Liver (tissue), 9 donors: ENCODE data around the gene TADA3. TPM values are rescaled to one million over a fixed set of nuclear protein-coding genes. Genes with fewer than 3 reads are reported as not detected.

Experiments used
- DNase-seq: peaks from one replicate; pipeline ENCODE4 v3.0.0-alpha.2; 2017; ENCODE audit warnings: low spot score
- H3K27ac ChIP-seq, 2 donors: one replicate each; pipeline ENCODE4 v1.7.0; 2013; ENCODE audit warnings: inconsistent platforms in 2 of 2, low read length in 2 of 2, control low read depth in 1 of 2, low read depth in 1 of 2, mild to moderate bottlenecking in 1 of 2
- H3K27me3 ChIP-seq, 4 donors: one replicate each; pipeline versions ENCODE4 v1.6.1 to v1.7.0; 2013; ENCODE audit warnings: low read length in 3 of 4, inconsistent platforms in 1 of 4, mild to moderate bottlenecking in 1 of 4, moderate library complexity in 1 of 4; ENCODE audit not compliant: control insufficient read depth in 4 of 4, insufficient read depth in 4 of 4
- H3K36me3 ChIP-seq, 4 donors: one replicate each; pipeline versions ENCODE4 v1.6.1 to v1.7.0; 2013; ENCODE audit warnings: low read length in 3 of 4, mild to moderate bottlenecking in 3 of 4, low read depth in 1 of 4, moderate library complexity in 1 of 4; ENCODE audit not compliant: control insufficient read depth in 4 of 4, insufficient read depth in 3 of 4
- H3K4me1 ChIP-seq, 4 donors: one replicate each; pipeline versions ENCODE4 v1.6.1 to v1.7.0; 2013; ENCODE audit warnings: low read length in 3 of 4, mild to moderate bottlenecking in 3 of 4, moderate library complexity in 1 of 4; ENCODE audit not compliant: control insufficient read depth in 4 of 4, insufficient read depth in 4 of 4
- H3K4me3 ChIP-seq, 3 donors: one replicate each; pipeline versions ENCODE4 v1.6.1 to v1.7.0; 2013; ENCODE audit warnings: low read length in 3 of 3, control low read depth in 1 of 3, low read depth in 1 of 3, mild to moderate bottlenecking in 1 of 3
- H3K9ac ChIP-seq, 2 donors: one replicate each; pipeline ENCODE4 v1.7.0; 2013; ENCODE audit warnings: low read length in 2 of 2, mild to moderate bottlenecking in 2 of 2, moderate library complexity in 2 of 2, control low read depth in 1 of 2, low read depth in 1 of 2
- H3K9me3 ChIP-seq, 4 donors: one replicate each; pipeline versions ENCODE4 v1.6.1 to v1.7.0; 2013; ENCODE audit warnings: low read length in 3 of 4; ENCODE audit not compliant: control insufficient read depth in 4 of 4
- FOXA2 ChIP-seq: IDR thresholded peaks from 2 replicates; pipeline ENCODE4 v1.6.1; 2016; ENCODE audit warnings: antibody characterized with exemption
- HNF4G ChIP-seq: IDR thresholded peaks from 2 replicates; pipeline ENCODE4 v1.6.1; 2016; ENCODE audit warnings: antibody characterized with exemption
- JUND ChIP-seq, 2 donors: IDR thresholded peaks; 2 replicates each; pipeline ENCODE4 v1.6.1; 2016; ENCODE audit warnings: antibody characterized with exemption in 2 of 2
- NR2F2 ChIP-seq: IDR thresholded peaks from 2 replicates; pipeline ENCODE4 v1.6.1; 2016; ENCODE audit warnings: antibody characterized with exemption
- RAD21 ChIP-seq, 2 donors: IDR thresholded peaks; 2 replicates each; pipeline ENCODE4 v1.6.1; 2016; ENCODE audit warnings: antibody characterized with exemption in 2 of 2, mild to moderate bottlenecking in 2 of 2
- SP1 ChIP-seq: IDR thresholded peaks from 2 replicates; pipeline ENCODE4 v1.6.1; 2018; ENCODE audit warnings: antibody characterized with exemption, mild to moderate bottlenecking
- TAF1 ChIP-seq: conservative IDR thresholded peaks from 2 replicates; pipeline ENCODE4 v1.6.1; 2016; ENCODE audit warnings: antibody characterized with exemption, mild to moderate bottlenecking
- YY1 ChIP-seq: IDR thresholded peaks from 2 replicates; pipeline ENCODE4 v1.6.1; 2016; ENCODE audit warnings: antibody characterized with exemption, mild to moderate bottlenecking
- WGBS: extraction: QIAGEN DNeasy Blood & Tissue Kit; methylation state at CpG from one replicate; pipeline ENCODE4 v1.1.7; 2013; 5-methylcytosine and 5-hydroxymethylcytosine counted together
- polyA plus RNA-seq, 2 donors: library from polyadenylated mRNA; stranded (reverse) in 1 of 2; unstranded in 1 of 2; fragments of 200-250 nt in 1 of 2; fragments of >200 nt in 1 of 2; fragmentation: Nextera tagmentation in 1 of 2; extraction: Ambion mirVana in 1 of 2; gene quantifications; one replicate each; pipeline versions ENCODE4 v1.2.1 to v1.2.3, GENCODE V29; 2013 to 2015
- total RNA-seq, 2 donors: library from RNA; depleted of rRNA; stranded (reverse); fragments of >200 nt; gene quantifications; one replicate each; pipeline ENCODE4 v1.2.3, GENCODE V29; 2014
- TF ChIP-seq, protein P1 (sequence below): IDR thresholded peaks from 2 replicates; pipeline ENCODE4 v1.6.1; 2016; ENCODE audit warnings: antibody characterized with exemption
- TF ChIP-seq, protein P2 (sequence below): IDR thresholded peaks from 2 replicates; pipeline ENCODE4 v1.6.1; 2016; ENCODE audit warnings: antibody characterized with exemption
- TF ChIP-seq, protein P3 (sequence below): IDR thresholded peaks from 2 replicates; pipeline ENCODE4 v1.6.1; 2016; ENCODE audit warnings: antibody characterized with exemption
- TF ChIP-seq, protein P4 (sequence below): fragments of 150-350 bp; IDR thresholded peaks from 2 replicates; pipeline ENCODE4 v1.5.1; 2017; ENCODE audit warnings: improper control_type of control experiment, low read depth, low read length; ENCODE audit not compliant: missing input control
- TF ChIP-seq, protein P5 (sequence below): IDR thresholded peaks from 2 replicates; pipeline ENCODE4 v1.6.1; 2016; ENCODE audit warnings: antibody characterized with exemption, mild to moderate bottlenecking
- donor health status: healthy.
- donor health status: healthy.
- donor health status: healthy.
- donor health status: healthy.
- donor health status: healthy.

Gene TADA3
- total and polyA plus RNA-seq, 4 donors: 16.2 to 27.8 (median 21.5) TPM

DNA sequence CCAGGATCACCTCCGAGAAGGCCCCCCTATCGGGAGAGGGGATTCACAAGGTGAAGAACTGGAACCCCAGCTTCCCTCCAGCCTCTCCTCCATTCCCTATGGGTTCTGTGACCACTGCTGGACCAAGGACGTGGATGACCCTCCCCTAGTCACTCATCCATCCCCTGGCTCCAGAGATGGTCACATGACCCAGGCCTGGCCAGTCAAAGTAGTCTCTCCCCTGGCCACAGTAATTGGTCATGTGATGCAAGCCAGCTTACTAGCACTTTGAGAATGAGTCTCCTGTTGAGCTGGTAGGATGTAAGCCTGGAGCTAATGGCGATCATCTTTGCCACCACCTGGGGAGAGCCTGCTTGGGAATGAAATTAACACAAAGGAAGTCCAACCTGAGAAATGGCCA is 26.4 kb downstream of the TADA3 start:
- WGBS: 99% methylated on average over 4 of the region's 4 CpGs
- no peak for DNase-seq
- Histone ChIP-seq H3K9me3 (no peaks in the 10 kb centered on the region), H3K9ac (no peak overlapping the region), H3K4me3 (no peak overlapping the region), H3K27me3 (no peaks in the 10 kb centered on the region), H3K27ac (no peak overlapping the region), H3K36me3 (peaks cover 0 to 20% (median 16%) of the 10 kb centered on the region in 4 donors), H3K4me1 (peaks cover 6 to 25% (median 14%) of the 10 kb centered on the region in 4 donors)
- no peak for TF ChIP-seq TAF1
- TF ChIP-seq HNF4G: no peak
- no peak for TF ChIP-seq RAD21 (IDR thresholded peaks at IDR 0.05)
- TF ChIP-seq, protein P1, sequence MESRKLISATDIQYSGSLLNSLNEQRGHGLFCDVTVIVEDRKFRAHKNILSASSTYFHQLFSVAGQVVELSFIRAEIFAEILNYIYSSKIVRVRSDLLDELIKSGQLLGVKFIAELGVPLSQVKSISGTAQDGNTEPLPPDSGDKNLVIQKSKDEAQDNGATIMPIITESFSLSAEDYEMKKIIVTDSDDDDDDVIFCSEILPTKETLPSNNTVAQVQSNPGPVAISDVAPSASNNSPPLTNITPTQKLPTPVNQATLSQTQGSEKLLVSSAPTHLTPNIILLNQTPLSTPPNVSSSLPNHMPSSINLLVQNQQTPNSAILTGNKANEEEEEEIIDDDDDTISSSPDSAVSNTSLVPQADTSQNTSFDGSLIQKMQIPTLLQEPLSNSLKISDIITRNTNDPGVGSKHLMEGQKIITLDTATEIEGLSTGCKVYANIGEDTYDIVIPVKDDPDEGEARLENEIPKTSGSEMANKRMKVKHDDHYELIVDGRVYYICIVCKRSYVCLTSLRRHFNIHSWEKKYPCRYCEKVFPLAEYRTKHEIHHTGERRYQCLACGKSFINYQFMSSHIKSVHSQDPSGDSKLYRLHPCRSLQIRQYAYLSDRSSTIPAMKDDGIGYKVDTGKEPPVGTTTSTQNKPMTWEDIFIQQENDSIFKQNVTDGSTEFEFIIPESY: no peak

DNA sequence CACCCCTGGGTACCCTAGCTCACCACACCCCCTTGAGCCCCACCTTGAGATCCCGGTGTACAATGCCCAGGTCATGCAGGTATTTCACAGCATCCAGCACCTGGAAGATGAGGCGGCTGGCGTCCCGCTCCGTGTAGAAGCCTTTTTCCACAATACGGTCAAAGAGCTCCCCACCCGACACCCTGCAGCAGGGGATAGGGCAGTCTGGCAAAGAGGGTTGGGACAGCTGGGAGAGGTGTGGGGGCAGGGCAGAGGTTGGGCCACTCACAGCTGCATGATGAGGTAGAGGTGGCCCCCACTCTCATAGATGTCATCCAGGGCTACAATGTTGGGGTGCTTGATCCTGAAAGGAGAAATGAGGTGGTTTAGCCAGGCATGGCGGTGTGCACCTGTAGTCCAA is 29.4 kb downstream of the TADA3 start:
- H3K4me1 ChIP-seq: no peaks in the 10 kb centered on the region
- WGBS: 95% methylated on average over 8 of the region's 8 CpGs
- peaks cover 7 to 42% (median 30%) of the 10 kb centered on the region in 4 donors for H3K36me3 ChIP-seq
- DNase-seq: no peak
- no peak overlapping the region for H3K4me3 ChIP-seq
- no peak overlapping the region for H3K9ac ChIP-seq
- TF ChIP-seq NR2F2: no peak
- TF ChIP-seq FOXA2: no peak
- no peak for TF ChIP-seq JUND (IDR thresholded peaks at IDR 0.05)
- TF ChIP-seq, protein P2, sequence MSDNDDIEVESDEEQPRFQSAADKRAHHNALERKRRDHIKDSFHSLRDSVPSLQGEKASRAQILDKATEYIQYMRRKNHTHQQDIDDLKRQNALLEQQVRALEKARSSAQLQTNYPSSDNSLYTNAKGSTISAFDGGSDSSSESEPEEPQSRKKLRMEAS: no peak
- TF ChIP-seq, protein P3, sequence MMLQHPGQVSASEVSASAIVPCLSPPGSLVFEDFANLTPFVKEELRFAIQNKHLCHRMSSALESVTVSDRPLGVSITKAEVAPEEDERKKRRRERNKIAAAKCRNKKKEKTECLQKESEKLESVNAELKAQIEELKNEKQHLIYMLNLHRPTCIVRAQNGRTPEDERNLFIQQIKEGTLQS: no peak
- TF ChIP-seq, protein P1: no peak
- TF ChIP-seq, protein P4, sequence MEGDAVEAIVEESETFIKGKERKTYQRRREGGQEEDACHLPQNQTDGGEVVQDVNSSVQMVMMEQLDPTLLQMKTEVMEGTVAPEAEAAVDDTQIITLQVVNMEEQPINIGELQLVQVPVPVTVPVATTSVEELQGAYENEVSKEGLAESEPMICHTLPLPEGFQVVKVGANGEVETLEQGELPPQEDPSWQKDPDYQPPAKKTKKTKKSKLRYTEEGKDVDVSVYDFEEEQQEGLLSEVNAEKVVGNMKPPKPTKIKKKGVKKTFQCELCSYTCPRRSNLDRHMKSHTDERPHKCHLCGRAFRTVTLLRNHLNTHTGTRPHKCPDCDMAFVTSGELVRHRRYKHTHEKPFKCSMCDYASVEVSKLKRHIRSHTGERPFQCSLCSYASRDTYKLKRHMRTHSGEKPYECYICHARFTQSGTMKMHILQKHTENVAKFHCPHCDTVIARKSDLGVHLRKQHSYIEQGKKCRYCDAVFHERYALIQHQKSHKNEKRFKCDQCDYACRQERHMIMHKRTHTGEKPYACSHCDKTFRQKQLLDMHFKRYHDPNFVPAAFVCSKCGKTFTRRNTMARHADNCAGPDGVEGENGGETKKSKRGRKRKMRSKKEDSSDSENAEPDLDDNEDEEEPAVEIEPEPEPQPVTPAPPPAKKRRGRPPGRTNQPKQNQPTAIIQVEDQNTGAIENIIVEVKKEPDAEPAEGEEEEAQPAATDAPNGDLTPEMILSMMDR: no peak
- TF ChIP-seq RAD21 (IDR thresholded peaks at IDR 0.05): no peak
- TF ChIP-seq SP1: no peak
- no peak overlapping the region for H3K27ac ChIP-seq
- no peaks in the 10 kb centered on the region for H3K9me3 ChIP-seq
- H3K27me3 ChIP-seq: no peaks in the 10 kb centered on the region

DNA sequence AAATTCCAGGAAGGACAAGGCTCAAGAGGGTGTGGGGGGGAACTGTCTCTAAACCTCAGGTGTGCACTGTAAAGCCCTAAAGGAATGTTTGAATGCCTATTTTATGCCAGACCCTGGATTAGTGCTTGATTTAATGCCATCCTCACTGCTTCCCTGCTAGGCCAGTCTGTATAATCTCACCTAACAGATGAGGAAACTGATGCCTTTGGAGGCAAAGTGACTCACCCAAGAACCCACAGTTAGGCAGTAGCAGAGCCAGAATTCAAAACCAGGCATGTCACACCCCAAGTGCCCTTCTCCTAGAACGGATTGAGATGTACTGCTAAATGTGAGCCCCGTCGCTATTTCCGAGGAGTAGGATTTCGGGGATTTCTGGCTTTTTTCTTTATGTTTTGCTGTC is 30.4 kb downstream of the TADA3 start:
- H3K9me3 ChIP-seq: no peaks in the 10 kb centered on the region
- H3K9ac ChIP-seq: no peak overlapping the region
- no peak overlapping the region for H3K27ac ChIP-seq
- no peaks in the 10 kb centered on the region for H3K4me1 ChIP-seq
- WGBS: 97% methylated on average over 5 of the region's 5 CpGs
- peaks cover 10 to 50% (median 36%) of the 10 kb centered on the region in 4 donors for H3K36me3 ChIP-seq
- TF ChIP-seq HNF4G: no peak
- TF ChIP-seq, protein P5, sequence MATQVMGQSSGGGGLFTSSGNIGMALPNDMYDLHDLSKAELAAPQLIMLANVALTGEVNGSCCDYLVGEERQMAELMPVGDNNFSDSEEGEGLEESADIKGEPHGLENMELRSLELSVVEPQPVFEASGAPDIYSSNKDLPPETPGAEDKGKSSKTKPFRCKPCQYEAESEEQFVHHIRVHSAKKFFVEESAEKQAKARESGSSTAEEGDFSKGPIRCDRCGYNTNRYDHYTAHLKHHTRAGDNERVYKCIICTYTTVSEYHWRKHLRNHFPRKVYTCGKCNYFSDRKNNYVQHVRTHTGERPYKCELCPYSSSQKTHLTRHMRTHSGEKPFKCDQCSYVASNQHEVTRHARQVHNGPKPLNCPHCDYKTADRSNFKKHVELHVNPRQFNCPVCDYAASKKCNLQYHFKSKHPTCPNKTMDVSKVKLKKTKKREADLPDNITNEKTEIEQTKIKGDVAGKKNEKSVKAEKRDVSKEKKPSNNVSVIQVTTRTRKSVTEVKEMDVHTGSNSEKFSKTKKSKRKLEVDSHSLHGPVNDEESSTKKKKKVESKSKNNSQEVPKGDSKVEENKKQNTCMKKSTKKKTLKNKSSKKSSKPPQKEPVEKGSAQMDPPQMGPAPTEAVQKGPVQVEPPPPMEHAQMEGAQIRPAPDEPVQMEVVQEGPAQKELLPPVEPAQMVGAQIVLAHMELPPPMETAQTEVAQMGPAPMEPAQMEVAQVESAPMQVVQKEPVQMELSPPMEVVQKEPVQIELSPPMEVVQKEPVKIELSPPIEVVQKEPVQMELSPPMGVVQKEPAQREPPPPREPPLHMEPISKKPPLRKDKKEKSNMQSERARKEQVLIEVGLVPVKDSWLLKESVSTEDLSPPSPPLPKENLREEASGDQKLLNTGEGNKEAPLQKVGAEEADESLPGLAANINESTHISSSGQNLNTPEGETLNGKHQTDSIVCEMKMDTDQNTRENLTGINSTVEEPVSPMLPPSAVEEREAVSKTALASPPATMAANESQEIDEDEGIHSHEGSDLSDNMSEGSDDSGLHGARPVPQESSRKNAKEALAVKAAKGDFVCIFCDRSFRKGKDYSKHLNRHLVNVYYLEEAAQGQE: no peak
- TF ChIP-seq YY1: no peak
- TF ChIP-seq, protein P3: no peak
- TF ChIP-seq RAD21 (IDR thresholded peaks at IDR 0.05): no peak
- TF ChIP-seq JUND (IDR thresholded peaks at IDR 0.05): no peak
- TF ChIP-seq, protein P1: no peak
- no peak overlapping the region for H3K4me3 ChIP-seq
- no peak for DNase-seq
- no peaks in the 10 kb centered on the region for H3K27me3 ChIP-seq
